ENCODE results near the gene FBXL19.

FBXL19 gene

DNA sequence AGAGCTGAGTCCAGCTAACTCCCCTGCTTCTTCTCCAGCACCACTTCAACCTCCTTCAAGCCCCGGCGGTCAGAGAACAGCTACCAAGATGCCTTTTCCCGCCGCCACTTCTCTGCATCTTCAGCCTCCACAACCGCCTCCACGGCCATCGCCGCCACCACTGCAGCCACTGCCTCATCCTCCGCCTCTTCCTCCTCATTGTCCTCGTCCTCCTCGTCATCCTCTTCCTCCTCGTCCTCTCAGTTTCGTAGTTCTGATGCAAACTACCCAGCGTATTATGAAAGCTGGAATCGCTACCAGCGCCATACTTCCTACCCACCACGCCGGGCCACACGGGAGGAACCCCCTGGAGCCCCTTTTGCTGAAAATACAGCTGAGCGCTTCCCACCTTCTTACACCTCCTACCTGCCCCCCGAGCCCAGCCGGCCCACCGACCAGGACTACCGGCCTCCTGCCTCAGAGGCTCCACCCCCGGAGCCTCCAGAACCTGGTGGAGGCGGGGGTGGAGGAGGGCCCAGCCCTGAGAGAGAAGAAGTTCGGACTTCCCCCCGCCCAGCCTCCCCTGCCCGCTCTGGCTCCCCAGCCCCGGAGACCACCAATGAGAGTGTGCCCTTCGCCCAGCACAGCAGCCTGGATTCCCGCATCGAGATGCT lies 41.3 kb downstream of the FBXL19 start:
- Histone ChIP-seq H3K36me3 (ENCODE audit: low read length) (peaks cover 13% of the 10 kb centered on the region; the same call in 1 of the 2 replicates), H3F3A (ENCODE audit: insufficient read depth) (no peaks in the 10 kb centered on the region), H2AFZ (ENCODE audit: low read depth, low read length, severe bottlenecking) (no peak overlapping the region), H3K79me2 (ENCODE audit: insufficient read depth, low read length) (no peaks in the 10 kb centered on the region; the same call in 1 of the 2 replicates), H3K27ac (ENCODE audit: low read depth, low read length) (no peak overlapping the region), H4K20me1 (ENCODE audit: low read depth, low read length) (no peaks in the 10 kb centered on the region), H3K27me3 (ENCODE audit: low read length) (no peaks in the 10 kb centered on the region), H3K9ac (ENCODE audit: low read length) (no peak overlapping the region), H3K9me2 (replicated peaks; ENCODE audit: insufficient read depth, low read length) (no peaks in the 10 kb centered on the region), H3K4me2 (ENCODE audit: low read depth, low read length, poor library complexity, severe bottlenecking) (no peak overlapping the region), H3K4me3 (ENCODE audit: insufficient read depth, low read length, poor library complexity, severe bottlenecking) (no peak overlapping the region), H3K9me3 (ENCODE audit: insufficient read depth, low read length) (no peaks in the 10 kb centered on the region)
- TF ChIP-seq, protein P1, sequence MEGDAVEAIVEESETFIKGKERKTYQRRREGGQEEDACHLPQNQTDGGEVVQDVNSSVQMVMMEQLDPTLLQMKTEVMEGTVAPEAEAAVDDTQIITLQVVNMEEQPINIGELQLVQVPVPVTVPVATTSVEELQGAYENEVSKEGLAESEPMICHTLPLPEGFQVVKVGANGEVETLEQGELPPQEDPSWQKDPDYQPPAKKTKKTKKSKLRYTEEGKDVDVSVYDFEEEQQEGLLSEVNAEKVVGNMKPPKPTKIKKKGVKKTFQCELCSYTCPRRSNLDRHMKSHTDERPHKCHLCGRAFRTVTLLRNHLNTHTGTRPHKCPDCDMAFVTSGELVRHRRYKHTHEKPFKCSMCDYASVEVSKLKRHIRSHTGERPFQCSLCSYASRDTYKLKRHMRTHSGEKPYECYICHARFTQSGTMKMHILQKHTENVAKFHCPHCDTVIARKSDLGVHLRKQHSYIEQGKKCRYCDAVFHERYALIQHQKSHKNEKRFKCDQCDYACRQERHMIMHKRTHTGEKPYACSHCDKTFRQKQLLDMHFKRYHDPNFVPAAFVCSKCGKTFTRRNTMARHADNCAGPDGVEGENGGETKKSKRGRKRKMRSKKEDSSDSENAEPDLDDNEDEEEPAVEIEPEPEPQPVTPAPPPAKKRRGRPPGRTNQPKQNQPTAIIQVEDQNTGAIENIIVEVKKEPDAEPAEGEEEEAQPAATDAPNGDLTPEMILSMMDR (IDR thresholded peaks at IDR 0.05; ENCODE audit: insufficient read depth, low read length, poor library complexity, severe bottlenecking) = no peak
- no peak for TF ChIP-seq EZH2phosphoT487 (conservative IDR thresholded peaks at IDR 0.05; ENCODE audit: low read length)

DNA sequence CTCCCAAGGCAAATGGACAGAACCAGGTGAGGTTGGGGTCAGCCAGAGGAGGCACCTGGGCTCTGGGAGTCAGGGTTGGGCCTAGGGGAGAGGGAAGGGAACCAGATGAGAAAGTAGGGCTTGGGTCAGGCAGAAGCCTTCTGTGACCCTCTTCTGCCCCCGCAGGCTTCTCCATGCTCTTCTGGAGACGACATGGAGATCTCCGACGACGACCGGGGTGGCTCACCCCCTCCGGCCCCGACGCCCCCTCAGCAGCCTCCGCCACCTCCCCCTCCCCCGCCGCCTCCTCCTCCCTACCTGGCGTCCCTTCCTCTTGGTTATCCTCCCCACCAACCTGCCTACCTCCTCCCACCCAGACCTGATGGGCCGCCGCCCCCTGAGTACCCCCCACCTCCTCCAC lies 42.1 kb downstream of the FBXL19 start:
- Histone ChIP-seq H3K4me3 (ENCODE audit: insufficient read depth, low read length, poor library complexity, severe bottlenecking) (no peak overlapping the region), H3K9me2 (replicated peaks; ENCODE audit: insufficient read depth, low read length) (no peaks in the 10 kb centered on the region), H3K79me2 (ENCODE audit: insufficient read depth, low read length) (no peaks in the 10 kb centered on the region; the same call in 1 of the 2 replicates), H3K27ac (ENCODE audit: low read depth, low read length) (no peak overlapping the region), H2AFZ (ENCODE audit: low read depth, low read length, severe bottlenecking) (no peak overlapping the region), H3K36me3 (ENCODE audit: low read length) (peaks cover 6% of the 10 kb centered on the region; the same call in 1 of the 2 replicates), H3K9me3 (ENCODE audit: insufficient read depth, low read length) (no peaks in the 10 kb centered on the region), H3F3A (ENCODE audit: insufficient read depth) (no peaks in the 10 kb centered on the region), H3K4me2 (ENCODE audit: low read depth, low read length, poor library complexity, severe bottlenecking) (no peak overlapping the region), H3K27me3 (ENCODE audit: low read length) (no peaks in the 10 kb centered on the region), H4K20me1 (ENCODE audit: low read depth, low read length) (no peaks in the 10 kb centered on the region), H3K9ac (ENCODE audit: low read length) (no peak overlapping the region)
- no peak for TF ChIP-seq EZH2phosphoT487 (conservative IDR thresholded peaks at IDR 0.05; ENCODE audit: low read length)
- TF ChIP-seq, protein P1 (IDR thresholded peaks at IDR 0.05; ENCODE audit: insufficient read depth, low read length, poor library complexity, severe bottlenecking) = no peak

DNA sequence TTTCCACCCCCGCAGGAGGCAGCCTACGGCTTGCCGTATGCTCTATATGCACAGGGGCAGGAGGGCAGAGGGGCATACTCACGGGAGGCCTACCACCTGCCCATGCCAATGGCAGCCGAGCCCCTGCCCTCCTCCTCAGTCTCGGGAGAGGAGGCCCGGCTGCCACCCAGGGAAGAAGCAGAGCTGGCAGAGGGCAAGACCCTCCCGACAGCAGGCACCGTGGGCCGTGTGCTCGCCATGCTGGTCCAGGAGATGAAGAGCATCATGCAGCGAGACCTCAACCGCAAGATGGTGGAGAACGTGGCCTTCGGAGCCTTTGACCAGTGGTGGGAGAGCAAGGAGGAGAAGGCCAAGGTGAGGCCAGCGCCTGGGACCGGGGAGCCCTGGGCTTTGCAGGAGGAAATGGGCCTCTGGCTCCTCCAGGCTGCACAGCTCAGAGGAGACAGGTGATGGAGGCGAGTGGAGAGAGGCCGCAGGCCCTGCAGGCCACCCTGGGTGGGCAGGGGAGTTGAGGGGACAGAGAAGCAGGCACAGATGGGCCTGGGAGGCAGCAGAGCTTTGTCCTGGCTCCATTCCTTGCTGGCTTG lies 42.8 kb downstream of the FBXL19 start:
- Histone ChIP-seq H3K27me3 (ENCODE audit: low read length) (no peaks in the 10 kb centered on the region), H2AFZ (ENCODE audit: low read depth, low read length, severe bottlenecking) (no peak overlapping the region), H3K4me2 (ENCODE audit: low read depth, low read length, poor library complexity, severe bottlenecking) (no peak overlapping the region), H3K9ac (ENCODE audit: low read length) (no peak overlapping the region), H3K79me2 (ENCODE audit: insufficient read depth, low read length) (no peaks in the 10 kb centered on the region; the same call in 1 of the 2 replicates), H3K27ac (ENCODE audit: low read depth, low read length) (no peak overlapping the region), H3F3A (ENCODE audit: insufficient read depth) (no peaks in the 10 kb centered on the region), H4K20me1 (ENCODE audit: low read depth, low read length) (no peaks in the 10 kb centered on the region), H3K4me3 (ENCODE audit: insufficient read depth, low read length, poor library complexity, severe bottlenecking) (no peak overlapping the region), H3K9me2 (replicated peaks; ENCODE audit: insufficient read depth, low read length) (no peaks in the 10 kb centered on the region), H3K9me3 (ENCODE audit: insufficient read depth, low read length) (no peaks in the 10 kb centered on the region), H3K36me3 (ENCODE audit: low read length) (peaks cover 7% of the 10 kb centered on the region; the same call in 1 of the 2 replicates)
- TF ChIP-seq EZH2phosphoT487 (conservative IDR thresholded peaks at IDR 0.05; ENCODE audit: low read length) = no peak
- TF ChIP-seq, protein P1 (IDR thresholded peaks at IDR 0.05; ENCODE audit: insufficient read depth, low read length, poor library complexity, severe bottlenecking) = no peak

Measured in SU-DHL-6 (cell line).